Kidney epithelial cell (primary cell): ENCODE results near the gene ABCG1. TPM values are rescaled to one million over a fixed set of nuclear protein-coding genes. Genes with fewer than 3 reads are reported as not detected.

Experiments used
- DNase-seq: peaks from one replicate; pipeline ENCODE4 v3.0.0-alpha.2; 2010; ENCODE audit warnings: low read depth
- H3K27me3 ChIP-seq: 2 replicates; pipeline ENCODE4 v1.6.0; 2011; ENCODE audit warnings: low read length; ENCODE audit not compliant: control insufficient read depth, insufficient read depth
- H3K36me3 ChIP-seq: 2 replicates; pipeline ENCODE4 v1.5.1; 2011; ENCODE audit warnings: low read length; ENCODE audit not compliant: control insufficient read depth, insufficient read depth
- H3K4me3 ChIP-seq: 2 replicates; pipeline ENCODE4 v1.5.1; 2011; ENCODE audit warnings: low read depth, mild to moderate bottlenecking, control low read depth, low read length
- CTCF ChIP-seq: IDR thresholded peaks from 2 replicates; pipeline ENCODE4 v1.5.1; 2011; ENCODE audit warnings: mild to moderate bottlenecking, moderate library complexity, low read length, control low read depth, inconsistent platforms; ENCODE audit not compliant: insufficient read depth, poor library complexity, severe bottlenecking
- total RNA-seq: library from RNA; depleted of rRNA; stranded (reverse); fragments of >200 nt; gene quantifications from 2 replicates; pipeline ENCODE4 v1.2.3, GENCODE V29; 2015

The ABCG1 gene
- total RNA-seq, 1 donor from 2014 or later = 3.6 TPM

DNA sequence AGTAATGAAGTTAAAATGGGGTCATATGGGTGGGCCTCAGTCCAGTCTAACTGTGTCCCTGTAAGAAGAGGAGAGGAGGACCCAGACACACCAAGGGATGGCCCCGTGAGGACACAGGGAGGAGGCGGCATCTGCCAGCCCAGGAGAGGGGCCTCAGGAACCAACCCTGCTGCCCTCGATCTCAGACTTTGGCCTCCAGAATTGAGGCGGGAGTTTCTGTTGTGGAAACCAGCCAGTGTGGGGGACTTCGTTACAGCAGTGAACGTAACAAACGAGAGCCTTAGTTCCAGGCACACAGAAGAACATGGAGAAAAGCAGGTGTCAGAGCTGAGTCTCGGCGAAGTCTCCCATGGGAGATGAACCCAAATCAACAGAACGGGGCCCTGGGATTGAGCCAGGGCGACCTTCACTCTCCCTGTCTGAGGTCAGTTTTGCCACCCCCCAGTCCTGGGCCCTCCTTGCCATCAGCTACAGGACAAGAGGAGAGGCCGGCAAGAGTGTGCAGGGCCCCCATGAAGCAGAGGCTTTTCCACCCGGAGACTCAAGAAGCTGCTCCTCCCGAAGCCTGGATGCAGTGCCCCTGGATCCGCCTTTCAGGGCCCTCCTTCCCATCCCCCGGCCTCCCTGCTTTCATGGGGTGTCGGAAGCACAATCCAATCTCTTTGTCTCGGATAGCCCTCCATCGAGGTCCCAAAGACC lies 59.7 kb downstream of the ABCG1 start:
- TF ChIP-seq CTCF = no peak
- DNase-seq = no peak
- H3K27me3 ChIP-seq = peaks cover 2% of the 10 kb centered on the region

GRCh38 chr21:42279341-42279871 lies 60.5 kb downstream of the ABCG1 start:
- H3K27me3 ChIP-seq = peaks cover 2% of the 10 kb centered on the region
- no peak for DNase-seq
- H3K36me3 ChIP-seq = no peaks in the 10 kb centered on the region
- no peak overlapping the region for H3K4me3 ChIP-seq
- TF ChIP-seq CTCF = no peak

More for the DNA sequence above, 59.7 kb downstream of the ABCG1 start:
- no peaks in the 10 kb centered on the region for H3K36me3 ChIP-seq
- no peak overlapping the region for H3K4me3 ChIP-seq

DNA sequence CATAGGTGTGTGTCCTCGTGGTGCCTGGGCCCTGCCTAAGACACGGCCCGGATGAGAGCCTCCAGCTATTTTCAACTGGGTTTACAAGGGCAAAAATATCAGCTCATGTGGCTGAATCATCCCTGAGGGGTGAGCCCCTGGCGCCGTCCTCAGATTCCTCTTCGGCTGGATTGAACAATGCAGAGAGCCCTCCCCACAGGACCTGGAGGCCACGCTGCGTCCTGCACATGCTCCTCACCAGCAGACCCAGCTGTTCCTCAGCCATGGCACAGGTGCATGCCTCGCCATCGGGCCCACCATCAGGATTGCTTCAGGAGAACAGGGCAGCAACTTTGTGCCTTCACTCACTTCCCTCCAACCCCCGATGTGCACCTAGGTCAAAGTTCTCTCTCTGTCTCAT lies 60.9 kb downstream of the ABCG1 start:
- Histone ChIP-seq H3K27me3 (peaks cover 2% of the 10 kb centered on the region), H3K36me3 (no peaks in the 10 kb centered on the region), H3K4me3 (no peak overlapping the region)
- DNase-seq = no peak
- TF ChIP-seq CTCF = no peak

GRCh38 chr21:42280356-42281180 lies 61.6 kb downstream of the ABCG1 start:
- Histone ChIP-seq H3K36me3 (no peaks in the 10 kb centered on the region), H3K27me3 (peaks cover 2% of the 10 kb centered on the region), H3K4me3 (no peak overlapping the region)
- TF ChIP-seq CTCF = no peak
- no peak for DNase-seq

GRCh38 chr21:42281181-42281680 lies 62.3 kb downstream of the ABCG1 start:
- H3K27me3 ChIP-seq = peaks cover 2% of the 10 kb centered on the region
- no peak for TF ChIP-seq CTCF

More at GRCh38 chr21:42281181-42281680, 62.3 kb downstream of the ABCG1 start:
- H3K36me3 ChIP-seq = no peaks in the 10 kb centered on the region
- DNase-seq = no peak
- no peak overlapping the region for H3K4me3 ChIP-seq
